Measurements from ENCODE around the gene SNX25. TPM values are rescaled to one million over a fixed set of nuclear protein-coding genes. Genes with fewer than 3 reads are reported as not detected.

The SNX25 gene
- total RNA-seq, 3 donors from 2014 or later (not counting 1 experiment from before 2014, with no cell fraction given) = 15.5 to 18.0 (median 16.6) TPM

GRCh38 chr4:185227713-185228278, 18.4 kb downstream of the SNX25 start:
- H3K36me3 ChIP-seq (ENCODE audit: control insufficient read depth, insufficient read depth, low read length) = no peaks in the 10 kb centered on the region
- no peak overlapping the region for H3K4me3 ChIP-seq (ENCODE audit: low read length)
- no peak overlapping the region for H3K27ac ChIP-seq (ENCODE audit: low read length)
- Mint-ChIP-seq H3K9me3 (no peaks in the 10 kb centered on the region), H3K36me3 (no peaks in the 10 kb centered on the region), H3K4me3 (no peak overlapping the region), H3K27ac (no peak overlapping the region), H3K27me3 (ENCODE audit: low read depth in 2 of 2) (no peaks in the 10 kb centered on the region), H3K4me1 (peaks cover 0 to 5% of the 10 kb centered on the region in 2 donors)
- no peak for ATAC-seq
- 94% methylated on average over 9 of the region's 9 CpGs for WGBS (ENCODE audit: insufficient coverage)
- H3K27me3 ChIP-seq (ENCODE audit: control insufficient read depth, insufficient read depth, low read length) = no peaks in the 10 kb centered on the region
- no peak for DNase-seq
- H3K4me1 ChIP-seq (ENCODE audit: control insufficient read depth, insufficient read depth, low read length) = no peaks in the 10 kb centered on the region
- no peak for TF ChIP-seq CTCF (IDR thresholded peaks at IDR 0.05)
- intact Hi-C loops (cut with micrococcal nuclease) = no loop called here
- no peaks in the 10 kb centered on the region for H3K9me3 ChIP-seq (ENCODE audit: control insufficient read depth, insufficient read depth, low read length)

GRCh38 chr4:185229021-185229818, 19.8 kb downstream of the SNX25 start:
- no peaks in the 10 kb centered on the region for H3K9me3 Mint-ChIP-seq
- no peak overlapping the region for H3K4me3 Mint-ChIP-seq
- no peaks in the 10 kb centered on the region for H3K36me3 Mint-ChIP-seq
- Histone ChIP-seq H3K27me3 (ENCODE audit: control insufficient read depth, insufficient read depth, low read length) (no peaks in the 10 kb centered on the region), H3K4me3 (ENCODE audit: low read length) (no peak overlapping the region), H3K27ac (ENCODE audit: low read length) (no peak overlapping the region), H3K9me3 (ENCODE audit: control insufficient read depth, insufficient read depth, low read length) (no peaks in the 10 kb centered on the region), H3K4me1 (ENCODE audit: control insufficient read depth, insufficient read depth, low read length) (no peaks in the 10 kb centered on the region), H3K36me3 (ENCODE audit: control insufficient read depth, insufficient read depth, low read length) (no peaks in the 10 kb centered on the region)
- intact Hi-C loops (cut with micrococcal nuclease) = no loop called here
- WGBS (ENCODE audit: insufficient coverage) = 95% methylated on average over 18 of the region's 19 CpGs
- DNase-seq (no peak), ATAC-seq (no peak)
- no peak for TF ChIP-seq CTCF (IDR thresholded peaks at IDR 0.05)
- H3K27ac Mint-ChIP-seq = no peak overlapping the region
- H3K27me3 Mint-ChIP-seq (ENCODE audit: low read depth in 2 of 2) = no peaks in the 10 kb centered on the region
- peaks cover 0 to 5% of the 10 kb centered on the region in 2 donors for H3K4me1 Mint-ChIP-seq

DNA sequence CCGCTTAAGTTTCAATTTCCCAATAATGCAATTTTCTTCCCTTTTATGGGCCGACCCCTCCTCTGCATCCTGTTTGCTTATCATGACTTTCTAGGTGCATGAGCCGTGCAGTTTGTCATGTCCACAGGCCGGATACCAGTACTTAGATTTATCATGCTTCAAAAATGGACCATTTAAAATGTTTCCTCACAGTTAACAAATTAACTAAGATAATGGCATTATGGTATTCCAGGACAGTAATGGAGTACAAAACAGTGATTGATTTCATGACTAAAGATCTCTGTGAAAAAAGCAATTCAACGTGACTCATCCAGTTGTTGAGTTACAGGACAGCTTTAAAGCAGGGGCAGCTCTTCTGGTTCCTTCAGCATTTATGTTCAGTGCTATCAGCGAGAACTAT, 23.0 kb downstream of the SNX25 start:
- intact Hi-C loops (cut with micrococcal nuclease) = no loop called here
- H3K36me3 ChIP-seq (ENCODE audit: control insufficient read depth, insufficient read depth, low read length) = no peaks in the 10 kb centered on the region
- Mint-ChIP-seq H3K27me3 (ENCODE audit: low read depth in 2 of 2) (no peaks in the 10 kb centered on the region), H3K4me3 (no peak overlapping the region), H3K27ac (no peak overlapping the region), H3K4me1 (peaks cover 0 to 6% of the 10 kb centered on the region in 2 donors), H3K36me3 (no peaks in the 10 kb centered on the region), H3K9me3 (no peaks in the 10 kb centered on the region)
- H3K27ac ChIP-seq (ENCODE audit: low read length) = no peak overlapping the region
- no peak for ATAC-seq
- no peak for DNase-seq
- H3K9me3 ChIP-seq (ENCODE audit: control insufficient read depth, insufficient read depth, low read length) = no peaks in the 10 kb centered on the region
- H3K4me3 ChIP-seq (ENCODE audit: low read length) = no peak overlapping the region
- WGBS (ENCODE audit: insufficient coverage) = 83% methylated on average over 5 of the region's 6 CpGs
- TF ChIP-seq CTCF (IDR thresholded peaks at IDR 0.05) = no peak
- H3K4me1 ChIP-seq (ENCODE audit: control insufficient read depth, insufficient read depth, low read length) = no peaks in the 10 kb centered on the region
- H3K27me3 ChIP-seq (ENCODE audit: control insufficient read depth, insufficient read depth, low read length) = no peaks in the 10 kb centered on the region

Data from natural killer cell (primary cell).